ENCODE measurements around the gene SLC35E4. TPM values are rescaled to one million over a fixed set of nuclear protein-coding genes. Genes with fewer than 3 reads are reported as not detected.

Gene SLC35E4
- total and polyA plus RNA-seq, 2 donors from 2014 or later, result 1.8 to 3.2 TPM

GRCh38 chr22:30687358-30687757, 51.8 kb downstream of the SLC35E4 start:
- Histone ChIP-seq H3K27me3 (ENCODE audit: control insufficient read depth, insufficient read depth, low read length) (no peaks in the 10 kb centered on the region), H3K36me3 (ENCODE audit: control insufficient read depth in 2 of 3, insufficient read depth in 3 of 3, low read length in 3 of 3) (no peaks in the 10 kb centered on the region), H3K4me3 (ENCODE audit: low read length in 3 of 3) (no peak overlapping the region), H3K4me1 (ENCODE audit: control insufficient read depth in 2 of 3, insufficient read depth in 2 of 3, low read depth in 1 of 3, low read length in 3 of 3) (no peaks in the 10 kb centered on the region), H3K9ac (ENCODE audit: low read length in 3 of 3) (no peak overlapping the region), H3K27ac (ENCODE audit: low read depth in 2 of 2, low read length in 2 of 2) (no peak overlapping the region), H3K9me3 (ENCODE audit: control insufficient read depth in 2 of 3, insufficient read depth in 1 of 3, low read length in 3 of 3) (no peaks in the 10 kb centered on the region)
- TF ChIP-seq, protein P1, sequence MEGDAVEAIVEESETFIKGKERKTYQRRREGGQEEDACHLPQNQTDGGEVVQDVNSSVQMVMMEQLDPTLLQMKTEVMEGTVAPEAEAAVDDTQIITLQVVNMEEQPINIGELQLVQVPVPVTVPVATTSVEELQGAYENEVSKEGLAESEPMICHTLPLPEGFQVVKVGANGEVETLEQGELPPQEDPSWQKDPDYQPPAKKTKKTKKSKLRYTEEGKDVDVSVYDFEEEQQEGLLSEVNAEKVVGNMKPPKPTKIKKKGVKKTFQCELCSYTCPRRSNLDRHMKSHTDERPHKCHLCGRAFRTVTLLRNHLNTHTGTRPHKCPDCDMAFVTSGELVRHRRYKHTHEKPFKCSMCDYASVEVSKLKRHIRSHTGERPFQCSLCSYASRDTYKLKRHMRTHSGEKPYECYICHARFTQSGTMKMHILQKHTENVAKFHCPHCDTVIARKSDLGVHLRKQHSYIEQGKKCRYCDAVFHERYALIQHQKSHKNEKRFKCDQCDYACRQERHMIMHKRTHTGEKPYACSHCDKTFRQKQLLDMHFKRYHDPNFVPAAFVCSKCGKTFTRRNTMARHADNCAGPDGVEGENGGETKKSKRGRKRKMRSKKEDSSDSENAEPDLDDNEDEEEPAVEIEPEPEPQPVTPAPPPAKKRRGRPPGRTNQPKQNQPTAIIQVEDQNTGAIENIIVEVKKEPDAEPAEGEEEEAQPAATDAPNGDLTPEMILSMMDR (IDR thresholded peaks at IDR 0.05; ENCODE audit: borderline replicate concordance, extremely low read depth, insufficient read depth), result no peak
- no peak for DNase-seq
- FAIRE-seq, result no peak
- intact Hi-C loops (cut with DNase I), result no loop called here

DNA sequence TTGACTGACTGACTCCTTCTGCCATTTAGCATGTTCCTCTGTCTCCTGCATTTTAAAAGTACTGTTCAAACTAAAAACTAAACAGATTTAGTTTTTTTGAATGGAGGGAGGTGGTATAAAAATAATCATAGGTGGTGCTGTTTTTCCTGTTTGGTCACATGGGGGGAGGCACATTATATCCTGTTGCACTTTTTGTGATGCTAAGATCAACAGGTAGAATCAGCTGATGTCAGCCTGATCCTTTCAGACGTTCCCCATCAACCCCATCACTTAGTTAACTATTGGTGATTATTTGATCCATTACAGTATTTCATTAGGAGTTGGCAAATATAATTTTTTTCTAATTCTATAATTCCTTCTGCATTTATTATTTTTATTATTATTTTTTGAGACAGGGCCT, 54.0 kb downstream of the SLC35E4 start:
- intact Hi-C loops (cut with DNase I), result no loop called here
- no peaks in the 10 kb centered on the region for H3K27me3 ChIP-seq (ENCODE audit: control insufficient read depth, insufficient read depth, low read length)
- FAIRE-seq, result no peak
- TF ChIP-seq, protein P1 (IDR thresholded peaks at IDR 0.05; ENCODE audit: borderline replicate concordance, extremely low read depth, insufficient read depth), result no peak
- no peaks in the 10 kb centered on the region for H3K36me3 ChIP-seq (ENCODE audit: control insufficient read depth in 2 of 3, insufficient read depth in 3 of 3, low read length in 3 of 3)
- DNase-seq, result no peak
- H3K9me3 ChIP-seq (ENCODE audit: control insufficient read depth in 2 of 3, insufficient read depth in 1 of 3, low read length in 3 of 3), result no peaks in the 10 kb centered on the region
- H3K4me3 ChIP-seq (ENCODE audit: low read length in 3 of 3), result no peak overlapping the region
- no peak overlapping the region for H3K9ac ChIP-seq (ENCODE audit: low read length in 3 of 3)
- no peaks in the 10 kb centered on the region for H3K4me1 ChIP-seq (ENCODE audit: control insufficient read depth in 2 of 3, insufficient read depth in 2 of 3, low read depth in 1 of 3, low read length in 3 of 3)
- no peak overlapping the region for H3K27ac ChIP-seq (ENCODE audit: low read depth in 2 of 2, low read length in 2 of 2)

DNA sequence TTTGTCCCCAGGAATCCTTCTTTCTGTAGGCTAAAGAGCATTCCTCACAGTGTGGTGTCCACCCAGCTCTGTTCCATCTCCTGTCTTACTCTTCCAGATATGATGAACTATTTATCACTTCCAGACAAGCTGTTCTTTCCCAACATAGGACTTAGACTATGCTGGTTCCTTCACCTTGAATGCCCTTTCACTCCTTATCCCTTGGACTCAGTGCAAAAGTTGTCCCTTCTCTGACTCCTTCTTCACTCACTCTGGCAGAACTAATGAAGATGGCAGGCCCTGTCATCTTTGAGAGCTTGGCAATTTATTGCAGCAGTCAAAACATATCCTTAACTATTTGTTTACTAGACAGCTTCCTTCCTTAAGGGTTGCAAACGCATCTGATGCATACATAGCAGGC, 55.6 kb downstream of the SLC35E4 start:
- no peak overlapping the region for H3K4me3 ChIP-seq (ENCODE audit: low read length in 3 of 3)
- H3K9ac ChIP-seq (ENCODE audit: low read length in 3 of 3), result no peak overlapping the region
- intact Hi-C loops (cut with DNase I), result no loop called here
- no peaks in the 10 kb centered on the region for H3K9me3 ChIP-seq (ENCODE audit: control insufficient read depth in 2 of 3, insufficient read depth in 1 of 3, low read length in 3 of 3)
- no peak overlapping the region for H3K27ac ChIP-seq (ENCODE audit: low read depth in 2 of 2, low read length in 2 of 2)
- H3K36me3 ChIP-seq (ENCODE audit: control insufficient read depth in 2 of 3, insufficient read depth in 3 of 3, low read length in 3 of 3), result no peaks in the 10 kb centered on the region
- DNase-seq, result no peak
- H3K4me1 ChIP-seq (ENCODE audit: control insufficient read depth in 2 of 3, insufficient read depth in 2 of 3, low read depth in 1 of 3, low read length in 3 of 3), result peaks cover 0 to 11% (median 0%) of the 10 kb centered on the region in 3 donors
- FAIRE-seq, result no peak
- H3K27me3 ChIP-seq (ENCODE audit: control insufficient read depth, insufficient read depth, low read length), result no peaks in the 10 kb centered on the region
- TF ChIP-seq, protein P1 (IDR thresholded peaks at IDR 0.05; ENCODE audit: borderline replicate concordance, extremely low read depth, insufficient read depth), result no peak

DNA sequence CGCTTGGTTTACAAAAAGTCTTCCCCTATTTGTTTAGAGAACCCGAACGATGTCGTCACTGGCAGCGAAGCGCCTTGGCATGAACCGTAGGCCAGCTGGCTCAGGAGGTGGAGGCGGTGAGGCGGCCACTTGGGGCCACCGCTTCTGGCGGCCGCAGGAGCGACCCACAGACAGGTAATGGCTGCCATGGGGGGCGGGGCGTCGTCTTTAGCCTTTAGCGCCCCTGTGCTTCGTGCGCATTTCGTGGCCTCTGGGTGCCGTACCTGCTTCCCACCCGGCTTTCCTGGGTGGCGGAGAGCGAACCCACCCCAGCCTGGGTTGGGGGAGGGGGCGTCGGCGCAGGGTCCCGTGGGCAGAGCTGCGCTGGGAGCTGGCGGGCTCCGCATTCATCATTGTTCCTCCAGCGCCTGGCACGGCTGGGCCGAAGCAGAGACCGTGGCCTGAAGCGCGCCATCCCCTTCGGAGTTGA, 58.6 kb downstream of the SLC35E4 start:
- peak overlapping the region; percentile 35 to 61 (median 55) for H3K9ac ChIP-seq (ENCODE audit: low read length in 3 of 3)
- peak overlapping the region; percentile 67 to 81 for H3K27ac ChIP-seq (ENCODE audit: low read depth in 2 of 2, low read length in 2 of 2)
- DNase-seq (peak; percentile 73 to 86 (median 83)), FAIRE-seq (no peak)
- H3K27me3 ChIP-seq (ENCODE audit: control insufficient read depth, insufficient read depth, low read length), result no peaks in the 10 kb centered on the region
- no peaks in the 10 kb centered on the region for H3K36me3 ChIP-seq (ENCODE audit: control insufficient read depth in 2 of 3, insufficient read depth in 3 of 3, low read length in 3 of 3)
- no peaks in the 10 kb centered on the region for H3K9me3 ChIP-seq (ENCODE audit: control insufficient read depth in 2 of 3, insufficient read depth in 1 of 3, low read length in 3 of 3)
- intact Hi-C loops (cut with DNase I), result no loop called here
- peak overlapping the region; percentile 45 to 67 (median 64) for H3K4me3 ChIP-seq (ENCODE audit: low read length in 3 of 3)
- H3K4me1 ChIP-seq (ENCODE audit: control insufficient read depth in 2 of 3, insufficient read depth in 2 of 3, low read depth in 1 of 3, low read length in 3 of 3), result peaks cover 0 to 11% (median 0%) of the 10 kb centered on the region in 3 donors
- TF ChIP-seq, protein P1 (IDR thresholded peaks at IDR 0.05; ENCODE audit: borderline replicate concordance, extremely low read depth, insufficient read depth), result no peak
